SH-SY5Y (cell line): ENCODE data around the gene PLIN4.

ENCODE experiments used
- GATA2 ChIP-seq: IDR thresholded peaks from 2 replicates; pipeline ENCODE4 v1.6.1; 2011; ENCODE audit warnings: mild to moderate bottlenecking, low read depth, low read length
- GATA3 ChIP-seq: IDR thresholded peaks from 2 replicates; pipeline ENCODE4 v1.6.1; 2011; ENCODE audit warnings: low read depth, mild to moderate bottlenecking, low read length, moderate library complexity

DNA sequence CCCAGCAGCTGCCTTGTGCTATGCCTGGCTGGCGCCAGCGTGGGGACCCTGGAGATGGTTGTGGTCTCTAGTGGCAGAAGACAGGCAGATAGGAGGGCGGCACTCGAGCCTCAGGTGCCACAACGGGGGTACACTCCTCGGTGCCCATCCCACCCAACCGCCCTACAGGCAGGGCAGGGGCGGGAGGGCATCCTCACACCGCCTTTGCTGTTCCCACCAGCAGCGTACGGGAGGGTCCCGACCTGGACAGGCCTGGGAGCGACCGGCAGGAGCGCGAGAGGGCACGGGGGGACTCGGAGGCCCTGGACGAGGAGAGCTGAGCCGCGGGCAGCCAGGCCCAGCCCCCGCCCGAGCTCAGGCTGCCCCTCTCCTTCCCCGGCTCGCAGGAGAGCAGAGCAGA, 16.6 kb downstream of the PLIN4 start:
- no peak for TF ChIP-seq GATA3
- TF ChIP-seq GATA2, result no peak
